Endothelial cell of umbilical vein (primary cell): ENCODE results near the gene PLXNC1. TPM values are rescaled to one million over a fixed set of nuclear protein-coding genes. Genes with fewer than 3 reads are reported as not detected.

ENCODE experiments used
- BruUV-seq: library from RNA; stranded (reverse); fragments of 400-500 nt; replicated peaks from 2 replicates; lab custom pipeline; 2021; lab: Mats Ljungman, UMichigan
- CTCF ChIA-PET: fragments of 300-600, 350-600 bp; sonication (Branson Sonifier 250); formaldehyde crosslinking; loops from one replicate; lab custom pipeline; 2021; ENCODE audit warnings: antibody characterized with exemption, inconsistent platforms; lab: Charles Lee
- POLR2A ChIA-PET: fragments of 300-600, 350-600 bp; sonication (Branson Sonifier 250); formaldehyde crosslinking; loops from one replicate; lab custom pipeline; 2021; ENCODE audit warnings: antibody characterized with exemption, inconsistent platforms; lab: Charles Lee
- DNase-seq: peaks from one replicate; pipeline ENCODE4 v3.0.0-alpha.2; 2011; ENCODE audit warnings: low read depth, low spot score
- FAIRE-seq: peaks from 2 replicates; lab custom pipeline; 2011; peaks lifted over from hg19 to GRCh38; lab: Jason Lieb, UNC
- H2AFZ ChIP-seq: 2 replicates; pipeline ENCODE4 v1.6.0; 2012; ENCODE audit warnings: low read depth, low read length, control low read depth, inconsistent platforms
- H3K27ac ChIP-seq: 2 replicates; pipeline ENCODE4 v1.5.1; 2011; ENCODE audit warnings: low read depth, mild to moderate bottlenecking, control low read depth, low read length, moderate library complexity; ENCODE audit not compliant: insufficient read depth
- H3K27me3 ChIP-seq, 2 experiments: 2 replicates each; pipeline versions ENCODE4 v1.6.0 to v1.6.1; 2011; ENCODE audit warnings: low read length in 2 of 2, mixed read lengths in 1 of 2; ENCODE audit not compliant: control insufficient read depth in 2 of 2, insufficient read depth in 2 of 2
- H3K36me3 ChIP-seq, 2 experiments: 2 replicates in 1 of 2; 3 replicates in 1 of 2; pipeline ENCODE4 v1.5.1; 2011; ENCODE audit warnings: low read length in 2 of 2, mild to moderate bottlenecking in 1 of 2, moderate library complexity in 1 of 2; ENCODE audit not compliant: control insufficient read depth in 2 of 2, insufficient read depth in 2 of 2; ENCODE audit errors: extremely low read depth in 1 of 2
- H3K4me1 ChIP-seq: 3 replicates; pipeline ENCODE4 v1.5.1; 2011; ENCODE audit warnings: mild to moderate bottlenecking, low read length; ENCODE audit not compliant: control insufficient read depth, insufficient read depth; ENCODE audit errors: extremely low read depth
- H3K4me2 ChIP-seq: 2 replicates; pipeline ENCODE4 v1.6.1; 2011; ENCODE audit warnings: low read length, control low read depth, mixed read lengths; ENCODE audit not compliant: insufficient read depth
- H3K4me3 ChIP-seq, 3 experiments: fragments of 200-600 bp in 1 of 3; sonication (generic), shearing (Covaris generic) in 1 of 3; replicated peaks in 1 of 3; 2 replicates each; pipeline ENCODE4 v1.5.1; 2011 to 2016; ENCODE audit warnings: control low read depth in 3 of 3, low read length in 3 of 3, mild to moderate bottlenecking in 2 of 3, inconsistent platforms in 1 of 3, low read depth in 1 of 3, moderate library complexity in 1 of 3; ENCODE audit not compliant: insufficient read depth in 1 of 3
- H3K79me2 ChIP-seq: 2 replicates; pipeline ENCODE4 v1.6.0; 2012; ENCODE audit warnings: low read length, inconsistent platforms; ENCODE audit not compliant: control insufficient read depth, insufficient read depth
- H3K9ac ChIP-seq: replicated peaks from 2 replicates; pipeline ENCODE3; 2011; ENCODE audit warnings: low read length, control low read depth; ENCODE audit not compliant: insufficient read depth; ENCODE audit errors: extremely low read depth
- H3K9me1 ChIP-seq: replicated peaks from 3 replicates; pipeline ENCODE4 v1.6.0; 2011; ENCODE audit warnings: mild to moderate bottlenecking, low read length; ENCODE audit not compliant: control insufficient read depth, insufficient read depth; ENCODE audit errors: extremely low read depth
- H3K9me3 ChIP-seq: replicated peaks from 2 replicates; pipeline ENCODE4 v1.5.1; 2012; ENCODE audit warnings: low read length, inconsistent platforms; ENCODE audit not compliant: control insufficient read depth, insufficient read depth
- H4K20me1 ChIP-seq: replicated peaks from 2 replicates; pipeline ENCODE3; 2011; ENCODE audit warnings: mild to moderate bottlenecking, low read length; ENCODE audit not compliant: control insufficient read depth, insufficient read depth; ENCODE audit errors: extremely low read depth
- EZH2 ChIP-seq: IDR thresholded peaks from 2 replicates; pipeline ENCODE4 v1.6.1; 2012; ENCODE audit warnings: borderline replicate concordance, low read depth, mild to moderate bottlenecking, moderate library complexity, low read length, inconsistent platforms; ENCODE audit not compliant: severe bottlenecking
- FOS ChIP-seq: IDR thresholded peaks from 2 replicates; pipeline ENCODE4 v1.6.1; 2011; ENCODE audit warnings: mild to moderate bottlenecking, low read length, moderate library complexity, borderline replicate concordance; ENCODE audit not compliant: insufficient read depth
- GATA2 ChIP-seq: IDR thresholded peaks from 2 replicates; pipeline ENCODE4 v1.7.0; 2011; ENCODE audit warnings: low read depth, mild to moderate bottlenecking, moderate library complexity, mixed read lengths, low read length; ENCODE audit not compliant: insufficient read length, insufficient read depth
- JUN ChIP-seq: IDR thresholded peaks from 2 replicates; pipeline ENCODE4 v1.6.1; 2011; ENCODE audit warnings: borderline replicate concordance, low read depth; ENCODE audit not compliant: insufficient read length, insufficient read depth
- MAX ChIP-seq: IDR thresholded peaks from 2 replicates; pipeline ENCODE4 v1.6.1; 2011; ENCODE audit not compliant: insufficient read depth, insufficient read length
- MYC ChIP-seq: IDR thresholded peaks from one replicate; pipeline ENCODE4 v1.6.1; 2011; ENCODE audit warnings: mild to moderate bottlenecking, low read depth, low read length
- POLR2A ChIP-seq: IDR thresholded peaks from 2 replicates; pipeline ENCODE4 v1.6.1; 2012; ENCODE audit warnings: low read depth, mild to moderate bottlenecking, control low read depth, low read length
- POLR2AphosphoS5 ChIP-seq: IDR thresholded peaks from 2 replicates; pipeline ENCODE4 v1.6.1; 2012; ENCODE audit warnings: low read depth, mild to moderate bottlenecking, control low read depth, low read length, moderate library complexity; ENCODE audit not compliant: insufficient read depth
- dilution Hi-C: fragments of 300-500 bp; cut with MboI; formaldehyde crosslinking; loops from one replicate; pipeline ENCODE4 v1.15.0; 2019; ENCODE audit warnings: low sequenced_read_pairs; ENCODE audit not compliant: extremely low pct_ligation_motif_present
- intact Hi-C: fragments of 100-400 bp; cut with micrococcal nuclease; formaldehyde crosslinking; loops from one replicate; pipeline ENCODE4 v1.10.0; 2022
- polyA plus RNA-seq, 4 experiments: library from polyadenylated mRNA; depleted of rRNA in 3 of 4; stranded (reverse) in 3 of 4; unstranded in 1 of 4; fragments of >200 nt; gene quantifications; 2 replicates each; pipeline versions ENCODE4 v1.2.1 to v1.2.3, GENCODE V29; 2011 to 2012; ENCODE audit warnings: missing spikeins in 1 of 4
- total RNA-seq: library from RNA; stranded (reverse); gene quantifications from 2 replicates; pipeline ENCODE4 v1.2.3, GENCODE V29; 2021
- TF ChIP-seq, protein P1 (sequence below), 2 donors: IDR thresholded peaks; 1 replicate in 1 of 2; 2 replicates in 1 of 2; pipeline ENCODE4 v1.5.1; 2011; ENCODE audit warnings: low read length in 2 of 2, mild to moderate bottlenecking in 2 of 2, moderate library complexity in 2 of 2, control low read depth in 1 of 2, inconsistent platforms in 1 of 2, low read depth in 1 of 2; ENCODE audit not compliant: insufficient read depth in 1 of 2; ENCODE audit errors: extremely low read depth in 1 of 2

The PLXNC1 gene
- total and polyA plus RNA-seq, 2 donors (not counting 3 experiments of a cell fraction or from before 2014, with no cell fraction given): 0.04 TPM; not detected in 1

- ChIA-PET POLR2A (no interaction called here), CTCF (no interaction called here)
- no peaks in the 10 kb centered on the region for H3K9me3 ChIP-seq
- no peak overlapping the region for H2AFZ ChIP-seq
- FAIRE-seq: no peak
- TF ChIP-seq EZH2: no peak
- TF ChIP-seq FOS: no peak
- no peak for TF ChIP-seq MAX
- TF ChIP-seq POLR2AphosphoS5: no peak
- no peak for TF ChIP-seq POLR2A
- no peak for TF ChIP-seq JUN
- TF ChIP-seq, protein P1, sequence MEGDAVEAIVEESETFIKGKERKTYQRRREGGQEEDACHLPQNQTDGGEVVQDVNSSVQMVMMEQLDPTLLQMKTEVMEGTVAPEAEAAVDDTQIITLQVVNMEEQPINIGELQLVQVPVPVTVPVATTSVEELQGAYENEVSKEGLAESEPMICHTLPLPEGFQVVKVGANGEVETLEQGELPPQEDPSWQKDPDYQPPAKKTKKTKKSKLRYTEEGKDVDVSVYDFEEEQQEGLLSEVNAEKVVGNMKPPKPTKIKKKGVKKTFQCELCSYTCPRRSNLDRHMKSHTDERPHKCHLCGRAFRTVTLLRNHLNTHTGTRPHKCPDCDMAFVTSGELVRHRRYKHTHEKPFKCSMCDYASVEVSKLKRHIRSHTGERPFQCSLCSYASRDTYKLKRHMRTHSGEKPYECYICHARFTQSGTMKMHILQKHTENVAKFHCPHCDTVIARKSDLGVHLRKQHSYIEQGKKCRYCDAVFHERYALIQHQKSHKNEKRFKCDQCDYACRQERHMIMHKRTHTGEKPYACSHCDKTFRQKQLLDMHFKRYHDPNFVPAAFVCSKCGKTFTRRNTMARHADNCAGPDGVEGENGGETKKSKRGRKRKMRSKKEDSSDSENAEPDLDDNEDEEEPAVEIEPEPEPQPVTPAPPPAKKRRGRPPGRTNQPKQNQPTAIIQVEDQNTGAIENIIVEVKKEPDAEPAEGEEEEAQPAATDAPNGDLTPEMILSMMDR (IDR thresholded peaks at IDR 0.05; ENCODE audit: extremely low read depth in 1 of 2, insufficient read depth in 1 of 2, low read depth in 1 of 2, low read length in 2 of 2): no peak
- no peak for TF ChIP-seq GATA2
- no peak for TF ChIP-seq MYC
- dilution Hi-C loops (no loop called here), intact Hi-C loops (no loop called here)
- H4K20me1 ChIP-seq: no peaks in the 10 kb centered on the region
- peaks cover 2 to 3% of the 10 kb centered on the region in 2 experiments for H3K27me3 ChIP-seq
- no peak overlapping the region for H3K4me2 ChIP-seq
- H3K4me3 ChIP-seq: no peak overlapping the region
- H3K4me1 ChIP-seq: no peaks in the 10 kb centered on the region
- no peak overlapping the region for H3K27ac ChIP-seq
- no peaks in the 10 kb centered on the region for H3K79me2 ChIP-seq
- H3K9me1 ChIP-seq: no peaks in the 10 kb centered on the region
- no peaks in the 10 kb centered on the region for H3K36me3 ChIP-seq
- no peak overlapping the region for H3K9ac ChIP-seq
- no peak for DNase-seq
- no TSS peak for BruUV-seq
Observed at GRCh38 chr12:94260017-94260416, 111.6 kb downstream of the PLXNC1 start.
